HG02840 (cell line): Measurements from ENCODE around the gene SYCE1.

Experiments used
- ATAC-seq: cut with Tn5 transposase; IDR thresholded peaks from one replicate; pipeline ENCODE4 v1.9.1; 2021; ENCODE audit warnings: mild to moderate bottlenecking, moderate library complexity, moderate number of reproducible peaks; ENCODE audit not compliant: unreplicated experiment, low FRiP score

The SYCE1 gene

GRCh38 chr10:133516057-133516456 is 49.3 kb downstream of the SYCE1 start:
- no peak for ATAC-seq

DNA sequence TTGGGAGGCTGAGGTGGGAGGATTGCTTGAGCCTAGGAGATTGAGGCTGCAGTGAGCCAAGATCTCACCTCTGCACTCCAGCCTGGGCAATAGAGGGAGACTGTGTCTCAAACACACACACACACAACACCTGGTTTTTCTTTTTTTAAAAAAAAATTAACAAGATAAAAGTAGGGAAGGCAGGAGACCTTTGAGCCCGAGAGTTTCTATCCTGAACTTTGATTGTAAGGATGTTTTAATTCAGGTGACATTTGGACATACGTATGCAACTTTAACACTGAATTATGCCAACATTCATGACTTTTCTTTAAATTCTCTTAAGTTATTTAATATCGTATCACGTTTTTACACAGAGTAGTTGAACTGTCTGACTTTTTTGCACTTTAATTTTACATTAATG is 49.9 kb downstream of the SYCE1 start:
- ATAC-seq, result no peak

GRCh38 chr10:133511907-133512528 is 53.4 kb downstream of the SYCE1 start:
- ATAC-seq, result no peak

DNA sequence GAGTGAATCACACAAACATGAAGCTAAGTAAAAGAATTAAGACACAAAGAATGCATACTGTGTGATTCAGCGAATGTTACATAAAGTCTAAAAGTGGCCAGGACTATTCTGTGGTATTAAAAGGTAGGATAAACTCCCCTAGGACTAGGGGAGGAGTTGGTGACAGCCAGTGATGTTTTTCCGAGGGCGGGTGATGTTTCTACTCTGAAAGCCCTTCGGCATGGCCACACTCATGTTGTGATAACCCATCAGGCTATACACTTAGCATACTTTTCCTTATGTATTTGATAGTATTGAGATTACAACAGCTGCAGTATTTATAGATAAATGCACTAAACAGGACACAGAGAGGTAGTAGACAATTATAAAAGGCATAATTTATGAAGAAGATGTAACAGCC is 54.0 kb downstream of the SYCE1 start:
- no peak for ATAC-seq

DNA sequence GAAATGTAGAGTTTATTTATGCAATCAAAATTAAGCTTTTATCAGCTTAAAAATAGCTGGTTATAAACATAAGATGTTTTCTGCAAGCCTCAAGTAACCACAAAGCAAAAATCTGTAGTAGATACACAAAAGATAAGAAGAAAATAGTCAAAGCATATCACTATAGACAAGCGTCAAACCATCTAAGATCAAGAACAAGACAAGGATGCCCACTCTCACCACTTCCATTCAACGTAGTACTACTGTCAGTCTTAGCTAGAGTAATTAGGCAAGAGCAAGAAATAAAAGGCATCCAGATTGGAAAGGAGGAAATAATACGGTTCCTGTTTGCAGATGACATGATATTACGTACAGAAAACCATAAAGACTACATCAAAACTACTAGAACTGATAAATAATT is 55.7 kb downstream of the SYCE1 start:
- no peak for ATAC-seq
